Measurements from ENCODE around the gene IPO13.
A peak's percentile ranks its signal among the peaks of the same experiment; 100 is the strongest.

The IPO13 gene

DNA sequence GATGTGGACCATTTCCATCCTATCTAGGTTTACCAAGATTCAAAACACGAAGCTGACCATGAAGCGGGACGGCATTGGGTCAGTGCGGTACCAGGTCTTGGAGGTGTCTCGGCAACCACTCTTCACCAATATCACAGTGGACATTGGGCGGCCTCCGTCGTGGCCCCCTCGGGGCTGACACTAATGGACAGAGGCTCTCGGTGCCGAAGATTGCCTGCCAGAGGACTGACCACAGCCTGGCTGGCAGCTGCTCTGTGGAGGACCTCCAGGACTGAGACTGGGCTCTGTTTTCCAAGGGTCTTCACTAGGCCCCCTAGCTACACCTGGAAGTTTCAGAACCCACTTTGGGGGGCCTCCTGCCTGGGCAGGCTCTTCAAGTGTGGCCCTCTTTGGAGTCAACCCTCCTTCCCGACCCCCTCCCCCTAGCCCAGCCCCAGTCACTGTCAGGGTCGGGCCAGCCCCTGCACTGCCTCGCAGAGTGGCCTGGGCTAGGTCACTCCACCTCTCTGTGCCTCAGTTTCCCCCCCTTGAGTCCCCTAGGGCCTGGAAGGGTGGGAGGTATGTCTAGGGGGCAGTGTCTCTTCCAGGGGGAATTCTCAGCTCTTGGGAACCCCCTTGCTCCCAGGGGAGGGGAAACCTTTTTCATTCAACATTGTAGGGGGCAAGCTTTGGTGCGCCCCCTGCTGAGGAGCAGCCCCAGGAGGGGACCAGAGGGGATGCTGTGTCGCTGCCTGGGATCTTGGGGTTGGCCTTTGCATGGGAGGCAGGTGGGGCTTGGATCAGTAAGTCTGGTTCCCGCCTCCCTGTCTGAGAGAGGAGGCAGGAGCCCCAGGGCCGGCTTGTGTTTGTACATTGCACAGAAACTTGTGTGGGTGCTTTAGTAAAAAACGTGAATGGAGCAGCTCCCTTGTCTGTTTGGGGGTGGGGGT, 43.8 kb downstream of the IPO13 start:
- DNase-seq: no peak

DNA sequence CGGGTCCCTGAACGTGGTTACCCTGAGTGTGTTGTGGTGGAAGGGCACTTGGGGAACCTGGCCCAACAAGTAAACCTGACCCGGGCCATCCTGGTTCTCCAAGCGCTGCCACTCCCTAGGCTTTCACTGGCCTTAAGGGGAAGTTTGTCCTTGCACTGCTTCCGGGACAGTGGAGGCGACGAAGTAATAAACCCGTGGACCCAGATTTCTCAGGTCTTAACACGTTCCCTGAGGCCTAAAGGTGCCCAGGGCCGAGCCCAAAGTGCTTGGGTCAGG, 44.4 kb downstream of the IPO13 start:
- no peak for DNase-seq

DNA sequence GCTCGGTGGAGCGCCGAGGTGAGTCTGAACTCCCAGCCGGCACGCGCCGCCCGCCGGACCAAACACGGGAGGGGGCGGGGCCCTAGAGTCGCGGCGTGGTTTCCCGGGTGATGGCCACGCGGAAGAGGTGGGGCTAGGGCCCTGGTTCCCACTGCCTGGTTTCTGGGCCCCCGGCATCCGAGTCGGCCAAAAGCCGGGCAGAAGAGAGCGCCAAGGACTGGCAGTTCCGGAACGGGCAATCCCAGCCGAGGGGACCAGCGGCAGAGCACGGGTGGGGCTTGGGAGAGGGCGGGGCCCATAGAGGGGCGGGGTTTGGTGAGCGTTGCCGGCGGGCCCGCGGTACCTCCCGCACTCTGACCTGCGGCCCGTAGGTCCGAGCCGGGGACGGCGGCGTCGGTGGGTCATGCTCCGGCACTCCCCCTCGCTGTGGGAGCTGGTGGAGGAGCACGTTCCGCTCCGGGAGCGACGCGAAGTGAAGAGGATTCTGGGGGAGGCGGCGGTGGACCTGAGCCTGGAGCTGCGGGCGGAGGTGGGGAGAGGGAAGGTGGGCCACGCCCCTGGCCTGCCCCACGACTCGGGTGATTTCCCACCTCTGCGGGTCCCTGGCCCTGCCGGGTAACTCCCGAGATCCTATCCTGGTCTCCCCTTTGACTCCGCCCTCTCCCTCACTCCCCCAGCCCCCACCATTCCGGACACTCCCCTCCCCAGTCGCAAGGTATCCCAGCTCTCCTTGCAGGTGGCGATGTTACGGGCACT, 44.9 kb downstream of the IPO13 start, which contains the start of gene CCDC24:
Gene CCDC24 (plus strand): TSS at position 124 of the 756 bp plus-strand sequence. CDS start 280 bp downstream, at position 404.
- peak; percentile 83 for DNase-seq

DNA sequence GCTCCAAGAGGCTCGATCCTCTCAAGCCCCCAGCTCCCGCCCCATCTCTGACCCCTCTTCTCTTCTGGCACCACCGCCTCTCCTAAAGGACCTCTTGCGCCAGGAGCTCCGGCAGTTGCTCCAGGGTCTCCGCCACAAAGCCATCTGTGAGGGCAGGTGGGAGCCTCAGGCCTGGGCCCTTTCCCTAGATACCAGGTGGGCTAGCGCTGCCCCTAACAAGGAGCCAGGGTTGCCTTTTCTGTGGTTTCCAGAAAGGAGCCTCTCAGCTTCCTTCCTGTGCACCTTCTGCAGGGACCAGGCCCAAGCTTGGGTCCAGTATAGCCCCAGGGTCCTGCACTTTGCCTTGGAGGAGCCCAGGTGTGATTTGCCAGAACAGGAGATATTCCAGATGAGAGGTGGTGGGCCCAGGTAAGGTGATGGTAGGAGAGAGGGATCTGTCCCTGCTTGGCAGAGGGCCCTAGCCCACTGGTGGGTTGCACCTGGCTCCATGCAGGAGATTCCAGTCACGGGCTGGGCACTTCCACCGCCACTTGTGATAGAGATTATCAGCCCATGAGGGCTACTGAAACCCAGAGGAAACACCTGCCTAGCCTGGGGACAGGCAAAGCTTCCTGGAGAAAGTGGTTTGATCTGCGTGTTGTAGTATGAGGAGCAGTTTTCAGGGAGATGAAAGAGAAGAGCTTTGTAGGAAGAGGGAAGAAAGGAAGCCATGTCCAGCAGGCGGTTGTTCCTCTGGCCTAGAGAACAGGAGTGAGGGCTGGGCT, 45.7 kb downstream of the IPO13 start:
- no peak for DNase-seq

DNA sequence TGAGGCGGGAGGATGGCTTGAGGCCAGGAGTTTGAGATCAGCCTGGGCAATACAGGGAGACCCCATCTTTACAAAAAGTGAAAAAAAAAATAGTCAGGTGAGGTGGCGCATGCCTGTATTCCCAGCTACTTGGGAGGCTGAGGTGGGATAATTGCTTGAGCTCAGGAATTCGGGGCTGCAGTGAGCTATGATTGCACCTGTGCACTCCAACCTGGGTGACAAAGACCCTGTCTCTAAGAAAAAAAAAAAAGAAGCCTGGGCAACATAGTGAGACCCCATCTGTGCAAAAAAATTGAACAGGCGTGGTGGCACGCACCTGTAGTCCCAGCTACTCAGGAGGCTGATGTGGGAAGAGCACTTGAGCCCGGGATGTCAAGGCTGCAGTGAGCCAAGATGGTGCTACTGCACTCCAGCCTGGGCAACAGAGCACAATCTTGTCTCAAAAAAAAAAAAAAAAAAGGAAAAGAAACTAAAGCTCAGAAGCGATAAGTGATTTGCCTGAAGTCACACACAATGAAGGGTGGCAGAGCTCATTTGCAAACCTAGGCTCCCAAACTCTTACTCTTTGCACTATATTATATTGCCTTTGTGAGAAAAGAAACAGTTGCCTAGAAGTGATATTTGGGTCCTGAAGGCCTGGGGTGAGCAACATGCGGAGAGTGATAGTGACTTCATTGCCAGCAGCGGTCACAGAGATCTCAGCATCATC, 46.6 kb downstream of the IPO13 start:
- DNase-seq: no peak

- DNase-seq: no peak
These were observed 47.3 kb downstream of the IPO13 start for GRCh38 chr1:43994071-43994470.

GRCh38 chr1:43994794-43995790, 48.3 kb downstream of the IPO13 start:
- DNase-seq: no peak

GRCh38 chr1:43995984-43996732, 49.4 kb downstream of the IPO13 start:
- no peak for DNase-seq

GRCh38 chr1:43996733-43997115, 50.0 kb downstream of the IPO13 start:
- no peak for DNase-seq

- no peak for DNase-seq
These were observed 50.7 kb downstream of the IPO13 start for GRCh38 chr1:43997295-43997999.

GRCh38 chr1:43998000-43998378, 51.2 kb downstream of the IPO13 start:
- DNase-seq: no peak

DNA sequence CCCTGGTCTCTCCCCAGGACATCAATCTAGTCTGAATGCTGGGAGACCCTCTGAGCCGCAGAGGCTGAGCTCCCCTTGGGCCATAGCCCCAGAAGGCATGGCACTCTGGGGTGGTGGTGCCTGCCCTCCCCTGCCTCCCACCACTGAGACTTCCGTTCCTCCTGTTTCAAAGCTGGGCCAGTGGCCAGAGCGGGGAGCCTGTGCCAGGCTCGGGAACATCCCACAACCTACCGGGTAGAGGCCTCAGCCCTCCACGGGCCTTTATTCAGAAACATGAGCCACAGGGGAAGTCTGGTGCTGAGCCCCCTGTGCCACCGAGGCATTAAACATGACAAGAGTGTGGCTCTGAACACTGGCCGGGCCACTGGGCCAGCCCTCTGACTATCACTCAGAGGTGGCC, 52.7 kb downstream of the IPO13 start:
- no peak for DNase-seq

GRCh38 chr1:44000122-44000665, 53.4 kb downstream of the IPO13 start:
- no peak for DNase-seq

GRCh38 chr1:44002165-44002564, 55.4 kb downstream of the IPO13 start:
- DNase-seq: no peak

GRCh38 chr1:44002606-44003157, 55.9 kb downstream of the IPO13 start:
- DNase-seq: no peak

- DNase-seq: no peak
These were observed 61.5 kb downstream of the IPO13 start for GRCh38 chr1:44008259-44008658.

DNA sequence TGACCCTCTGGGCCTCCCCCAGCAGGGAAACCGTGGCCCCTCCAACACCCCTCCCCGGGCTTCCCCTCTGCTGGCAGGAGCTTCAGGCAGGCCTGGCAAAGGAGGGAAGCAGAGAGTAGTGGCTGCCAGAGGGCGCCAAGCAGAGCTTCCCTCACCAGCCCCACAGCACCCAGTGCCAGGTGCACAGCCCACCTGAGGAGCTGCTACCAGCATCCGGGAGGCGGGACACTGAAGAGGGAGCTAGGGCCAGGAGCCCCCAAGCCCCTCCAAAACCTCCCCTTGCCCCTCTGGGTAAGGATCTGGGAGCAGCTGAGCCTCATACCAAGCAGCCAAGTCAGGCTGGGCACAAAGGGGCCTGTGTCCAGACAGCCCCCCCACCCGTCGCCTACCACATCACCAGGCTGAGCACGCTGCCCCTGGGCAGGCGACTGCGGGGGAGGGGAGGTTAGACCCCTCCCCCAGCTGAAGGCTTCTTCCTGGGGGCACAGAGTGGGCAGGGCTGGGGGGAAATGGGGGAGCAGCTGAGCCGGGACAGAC, 64.3 kb downstream of the IPO13 start:
- DNase-seq: no peak

GRCh38 chr1:44012404-44012803, 65.7 kb downstream of the IPO13 start:
- DNase-seq: no peak

GRCh38 chr1:44012941-44013609, 66.3 kb downstream of the IPO13 start:
- DNase-seq: no peak

All from activated naive CD4-positive, alpha-beta T cell treated with Interleukin-2 at 50 U/mL for 16 hours (primary cell).